ENCODE measurements around the gene PROSER3. TPM values are rescaled to one million over a fixed set of nuclear protein-coding genes. Genes with fewer than 3 reads are reported as not detected.

PROSER3 gene
- total and polyA plus RNA-seq, 2 of the 13 experiments (the other 11 are each of a cell fraction or from before 2014, with no cell fraction given) = 5.1 to 5.7 TPM

DNA sequence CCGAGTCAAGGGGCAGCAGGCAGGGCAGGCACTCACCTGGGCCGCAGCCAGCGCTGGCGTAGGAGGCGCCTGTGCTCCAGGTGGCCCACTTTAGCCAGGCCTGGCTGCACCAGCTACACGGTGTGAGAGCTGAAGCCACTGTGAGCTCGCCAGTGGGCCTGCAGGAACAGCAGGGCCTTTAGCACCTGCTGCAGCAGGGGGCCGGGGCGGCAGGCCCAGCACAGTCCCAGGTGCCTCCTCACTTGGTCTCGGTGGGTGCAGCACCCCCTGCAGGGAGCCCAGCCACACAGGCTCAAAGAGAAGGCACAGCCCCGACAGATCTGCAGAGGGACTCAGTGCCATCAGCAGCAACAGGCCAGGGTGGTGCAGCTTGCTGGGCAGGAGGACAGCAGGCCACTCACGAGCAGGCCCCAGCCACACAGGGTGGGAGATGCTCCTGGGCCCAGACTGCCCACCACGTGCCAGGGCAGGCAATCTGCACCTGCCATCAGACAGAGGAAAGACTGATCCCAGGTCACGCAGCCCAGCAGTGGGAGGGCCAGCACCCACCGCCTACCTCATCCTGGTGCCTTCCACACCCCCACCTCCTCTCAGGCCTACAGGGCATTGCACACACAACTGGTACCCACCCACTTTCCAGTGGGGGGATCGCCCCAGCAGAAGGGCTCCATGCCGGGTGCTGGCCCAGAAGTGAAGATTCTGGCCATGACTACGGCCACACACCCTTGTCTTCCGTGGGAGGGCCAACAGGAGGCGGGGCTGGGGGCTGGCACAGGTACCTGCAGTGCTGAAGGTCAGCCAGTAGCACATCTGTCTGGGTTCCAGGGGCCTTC is 33.2 kb downstream of the PROSER3 start (continued):
- TF ChIP-seq ZNF550 (CRISPR knock-in tag; IDR thresholded peaks at IDR 0.05; ENCODE audit: borderline replicate concordance) (no peak), FOXA3 (CRISPR knock-in tag; IDR thresholded peaks at IDR 0.05) (no peak), FOXO1 (CRISPR knock-in tag; IDR thresholded peaks at IDR 0.05) (0 out of 2 replicates have a peak, but pooled peaks have one; percentile 11), STAG1 (CRISPR knock-in tag; IDR thresholded peaks at IDR 0.05) (peak; percentile 72), ZBTB46 (CRISPR knock-in tag; IDR thresholded peaks at IDR 0.05; ENCODE audit: borderline replicate concordance) (no peak), ZNF292 (CRISPR knock-in tag; IDR thresholded peaks at IDR 0.05; ENCODE audit: borderline replicate concordance, low read depth) (peak; percentile 36; the same call in 1 of the 2 replicates), MAZ (IDR thresholded peaks at IDR 0.05; ENCODE audit: borderline replicate concordance, low read depth, low read length) (no peak), MAZ (CRISPR knock-in tag; IDR thresholded peaks at IDR 0.05; ENCODE audit: low read depth) (peak; percentile 61; the same call in 1 of the 2 replicates), ZFY (CRISPR knock-in tag; IDR thresholded peaks at IDR 0.05) (peak; percentile 65), GABPB1 (CRISPR knock-in tag; IDR thresholded peaks at IDR 0.05) (peak; percentile 32; the same call in 1 of the 2 replicates), LCORL (IDR thresholded peaks at IDR 0.05) (no peak), LCORL (CRISPR knock-in tag; IDR thresholded peaks at IDR 0.05) (0 out of 2 replicates have a peak, but pooled peaks have one; percentile 20), THAP11 (CRISPR knock-in tag; IDR thresholded peaks at IDR 0.05) (peak; percentile 66)
- TF ChIP-seq, protein P1, sequence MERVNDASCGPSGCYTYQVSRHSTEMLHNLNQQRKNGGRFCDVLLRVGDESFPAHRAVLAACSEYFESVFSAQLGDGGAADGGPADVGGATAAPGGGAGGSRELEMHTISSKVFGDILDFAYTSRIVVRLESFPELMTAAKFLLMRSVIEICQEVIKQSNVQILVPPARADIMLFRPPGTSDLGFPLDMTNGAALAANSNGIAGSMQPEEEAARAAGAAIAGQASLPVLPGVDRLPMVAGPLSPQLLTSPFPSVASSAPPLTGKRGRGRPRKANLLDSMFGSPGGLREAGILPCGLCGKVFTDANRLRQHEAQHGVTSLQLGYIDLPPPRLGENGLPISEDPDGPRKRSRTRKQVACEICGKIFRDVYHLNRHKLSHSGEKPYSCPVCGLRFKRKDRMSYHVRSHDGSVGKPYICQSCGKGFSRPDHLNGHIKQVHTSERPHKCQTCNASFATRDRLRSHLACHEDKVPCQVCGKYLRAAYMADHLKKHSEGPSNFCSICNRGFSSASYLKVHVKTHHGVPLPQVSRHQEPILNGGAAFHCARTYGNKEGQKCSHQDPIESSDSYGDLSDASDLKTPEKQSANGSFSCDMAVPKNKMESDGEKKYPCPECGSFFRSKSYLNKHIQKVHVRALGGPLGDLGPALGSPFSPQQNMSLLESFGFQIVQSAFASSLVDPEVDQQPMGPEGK (CRISPR knock-in tag; IDR thresholded peaks at IDR 0.05) = peak; percentile 39; the same call in 1 of the 2 replicates
- TF ChIP-seq, protein P2, sequence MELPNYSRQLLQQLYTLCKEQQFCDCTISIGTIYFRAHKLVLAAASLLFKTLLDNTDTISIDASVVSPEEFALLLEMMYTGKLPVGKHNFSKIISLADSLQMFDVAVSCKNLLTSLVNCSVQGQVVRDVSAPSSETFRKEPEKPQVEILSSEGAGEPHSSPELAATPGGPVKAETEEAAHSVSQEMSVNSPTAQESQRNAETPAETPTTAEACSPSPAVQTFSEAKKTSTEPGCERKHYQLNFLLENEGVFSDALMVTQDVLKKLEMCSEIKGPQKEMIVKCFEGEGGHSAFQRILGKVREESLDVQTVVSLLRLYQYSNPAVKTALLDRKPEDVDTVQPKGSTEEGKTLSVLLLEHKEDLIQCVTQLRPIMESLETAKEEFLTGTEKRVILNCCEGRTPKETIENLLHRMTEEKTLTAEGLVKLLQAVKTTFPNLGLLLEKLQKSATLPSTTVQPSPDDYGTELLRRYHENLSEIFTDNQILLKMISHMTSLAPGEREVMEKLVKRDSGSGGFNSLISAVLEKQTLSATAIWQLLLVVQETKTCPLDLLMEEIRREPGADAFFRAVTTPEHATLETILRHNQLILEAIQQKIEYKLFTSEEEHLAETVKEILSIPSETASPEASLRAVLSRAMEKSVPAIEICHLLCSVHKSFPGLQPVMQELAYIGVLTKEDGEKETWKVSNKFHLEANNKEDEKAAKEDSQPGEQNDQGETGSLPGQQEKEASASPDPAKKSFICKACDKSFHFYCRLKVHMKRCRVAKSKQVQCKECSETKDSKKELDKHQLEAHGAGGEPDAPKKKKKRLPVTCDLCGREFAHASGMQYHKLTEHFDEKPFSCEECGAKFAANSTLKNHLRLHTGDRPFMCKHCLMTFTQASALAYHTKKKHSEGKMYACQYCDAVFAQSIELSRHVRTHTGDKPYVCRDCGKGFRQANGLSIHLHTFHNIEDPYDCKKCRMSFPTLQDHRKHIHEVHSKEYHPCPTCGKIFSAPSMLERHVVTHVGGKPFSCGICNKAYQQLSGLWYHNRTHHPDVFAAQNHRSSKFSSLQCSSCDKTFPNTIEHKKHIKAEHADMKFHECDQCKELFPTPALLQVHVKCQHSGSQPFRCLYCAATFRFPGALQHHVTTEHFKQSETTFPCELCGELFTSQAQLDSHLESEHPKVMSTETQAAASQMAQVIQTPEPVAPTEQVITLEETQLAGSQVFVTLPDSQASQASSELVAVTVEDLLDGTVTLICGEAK (IDR thresholded peaks at IDR 0.05) = no peak
- TF ChIP-seq, protein P2 (CRISPR knock-in tag; IDR thresholded peaks at IDR 0.05) = 0 out of 2 replicates have a peak, but pooled peaks have one; percentile 33

All from HepG2 (cell line).